SK-N-SH (cell line): ENCODE results near the gene EPHA3.

Source experiments
- CTCF ChIP-seq: fragments of 200-600 bp; sonication (generic); IDR thresholded peaks from 2 replicates; pipeline ENCODE4 v1.6.1; 2017; ENCODE audit warnings: antibody characterized with exemption, mild to moderate bottlenecking, moderate library complexity
- RFX5 ChIP-seq: IDR thresholded peaks from 2 replicates; pipeline ENCODE4 v1.6.1; 2012; ENCODE audit warnings: mild to moderate bottlenecking, improper control_type of control experiment, low read length
- YY1 ChIP-seq: IDR thresholded peaks from 2 replicates; pipeline ENCODE4 v1.4.0; 2012; ENCODE audit warnings: low read depth, mild to moderate bottlenecking

- TF ChIP-seq CTCF (no peak), RFX5 (no peak), YY1 (no peak)
Measured at GRCh38 chr3:89144080-89144479, 36.7 kb downstream of the EPHA3 start.
